H1 (cell line): ENCODE measurements around the gene NWD2. TPM values are rescaled to one million over a fixed set of nuclear protein-coding genes. Genes with fewer than 3 reads are reported as not detected.

Source experiments
- CTCF ChIA-PET: fragments of 300-600 bp; sonication (Branson Sonifier 250); formaldehyde crosslinking; loops from one replicate; lab custom pipeline; 2021; ENCODE audit not compliant: partially characterized antibody; lab: Charles Lee
- POLR2A ChIA-PET: fragments of 300-600 bp; sonication (Branson Sonifier 250); formaldehyde crosslinking; loops from one replicate; lab custom pipeline; 2021; ENCODE audit warnings: inconsistent platforms; ENCODE audit not compliant: partially characterized antibody; lab: Charles Lee
- DNase-seq, 2 experiments: peaks; one replicate each; pipeline versions ENCODE4 v3.0.0 to v3.0.0-alpha.2; 2010 to 2022; ENCODE audit warnings: low spot score in 2 of 2, low read depth in 1 of 2, mixed read lengths in 1 of 2
- FAIRE-seq: peaks from 2 replicates; lab custom pipeline; 2011; peaks lifted over from hg19 to GRCh38; lab: Jason Lieb, UNC
- H2AFZ ChIP-seq: 2 replicates; pipeline ENCODE4 v1.8.1; 2012; ENCODE audit warnings: low read length, inconsistent platforms
- H2AK5ac ChIP-seq: 2 replicates; pipeline ENCODE4 v1.6.1; 2013; ENCODE audit warnings: low read depth, low read length
- H2BK120ac ChIP-seq: replicated peaks from 2 replicates; pipeline ENCODE3; 2013; ENCODE audit warnings: low read depth, low read length, inconsistent platforms
- H2BK12ac ChIP-seq: 2 replicates; pipeline ENCODE4 v1.6.1; 2013; ENCODE audit warnings: low read depth, low read length
- H2BK15ac ChIP-seq: 2 replicates; pipeline ENCODE4 v1.6.1; 2013; ENCODE audit warnings: low read length
- H2BK20ac ChIP-seq: 2 replicates; pipeline ENCODE4 v1.6.1; 2013; ENCODE audit warnings: low read length
- H2BK5ac ChIP-seq: 2 replicates; pipeline ENCODE4 v1.6.1; 2013; ENCODE audit warnings: low read depth, low read length
- H3K14ac ChIP-seq: 2 replicates; pipeline ENCODE4 v1.6.1; 2013; ENCODE audit warnings: inconsistent platforms; ENCODE audit not compliant: insufficient read length
- H3K18ac ChIP-seq: 2 replicates; pipeline ENCODE4 v1.6.1; 2013; ENCODE audit warnings: low read length; ENCODE audit errors: extremely low read depth
- H3K23ac ChIP-seq: 2 replicates; pipeline ENCODE4 v1.6.1; 2013; ENCODE audit warnings: inconsistent platforms; ENCODE audit not compliant: insufficient read length
- H3K23me2 ChIP-seq: 2 replicates; pipeline ENCODE4 v1.6.1; 2013; ENCODE audit warnings: low read depth, low read length
- H3K27ac ChIP-seq: 2 replicates; pipeline ENCODE4 v1.6.1; 2011; ENCODE audit warnings: low read depth, low read length, inconsistent platforms
- H3K27me3 ChIP-seq, 4 experiments: replicated peaks in 1 of 4; 1 replicate in 1 of 4; 2 replicates in 3 of 4; pipeline versions ENCODE4 v1.6.1 to v1.8.1; 2011 to 2013; ENCODE audit warnings: low read length in 3 of 4, mild to moderate bottlenecking in 3 of 4, inconsistent platforms in 2 of 4, mixed read lengths in 2 of 4, moderate library complexity in 1 of 4; ENCODE audit not compliant: control insufficient read depth in 3 of 4, insufficient read depth in 3 of 4; ENCODE audit errors: extremely low read depth in 1 of 4
- H3K36me3 ChIP-seq, 4 experiments: 2 replicates each; pipeline versions ENCODE4 v1.6.1 to v1.8.1; 2011 to 2013; ENCODE audit warnings: mild to moderate bottlenecking in 4 of 4, low read length in 3 of 4, moderate library complexity in 2 of 4, control low read depth in 1 of 4, inconsistent platforms in 1 of 4; ENCODE audit not compliant: insufficient read depth in 4 of 4, control insufficient read depth in 2 of 4
- H3K4ac ChIP-seq: replicated peaks from 2 replicates; pipeline ENCODE3; 2013; ENCODE audit warnings: low read length, low read depth, mixed read lengths, inconsistent platforms; ENCODE audit not compliant: insufficient read length
- H3K4me1 ChIP-seq, 4 experiments: replicated peaks in 1 of 4; 1 replicate in 1 of 4; 2 replicates in 3 of 4; pipeline versions ENCODE4 v1.6.1 to v1.8.1; 2011 to 2013; ENCODE audit warnings: low read length in 3 of 4, inconsistent platforms in 2 of 4, mixed read lengths in 1 of 4; ENCODE audit not compliant: insufficient read depth in 4 of 4, control insufficient read depth in 3 of 4
- H3K4me2 ChIP-seq, 2 experiments: 2 replicates each; pipeline versions ENCODE4 v1.6.1 to v1.8.1; 2011 to 2013; ENCODE audit warnings: low read depth in 2 of 2, low read length in 2 of 2, control low read depth in 1 of 2, inconsistent platforms in 1 of 2, mild to moderate bottlenecking in 1 of 2; ENCODE audit not compliant: insufficient read depth in 1 of 2
- H3K4me3 ChIP-seq, 4 experiments: fragments of 200-600, 300-600 bp in 1 of 4; sonication (generic), shearing (Covaris generic), sonication (Bioruptor Twin) in 1 of 4; 2 replicates each; pipeline versions ENCODE4 v1.5.1 to v1.8.1; 2011 to 2016; ENCODE audit warnings: low read length in 4 of 4, low read depth in 3 of 4, control low read depth in 2 of 4, inconsistent platforms in 2 of 4, mild to moderate bottlenecking in 2 of 4, mixed read lengths in 1 of 4, moderate library complexity in 1 of 4; ENCODE audit not compliant: insufficient read depth in 2 of 4; ENCODE audit errors: extremely low read depth in 1 of 4
- H3K56ac ChIP-seq: replicated peaks from 2 replicates; pipeline ENCODE3; 2013; ENCODE audit warnings: low read depth, mild to moderate bottlenecking, mixed read lengths, low read length, inconsistent platforms; ENCODE audit not compliant: insufficient read length
- H3K79me1 ChIP-seq: 2 replicates; pipeline ENCODE4 v1.6.1; 2013; ENCODE audit warnings: low read depth, low read length, control low read depth
- H3K79me2 ChIP-seq, 2 experiments: 2 replicates each; pipeline versions ENCODE4 v1.6.1 to v1.8.1; 2012 to 2013; ENCODE audit warnings: low read length in 2 of 2, mild to moderate bottlenecking in 2 of 2, inconsistent platforms in 1 of 2; ENCODE audit not compliant: insufficient read depth in 2 of 2, control insufficient read depth in 1 of 2
- H3K9ac ChIP-seq, 4 experiments: replicated peaks in 1 of 4; 1 replicate in 1 of 4; 2 replicates in 3 of 4; pipeline versions ENCODE4 v1.6.1 to v1.8.1; 2011 to 2013; ENCODE audit warnings: low read depth in 3 of 4, low read length in 3 of 4, control low read depth in 2 of 4, mild to moderate bottlenecking in 2 of 4, moderate library complexity in 2 of 4, inconsistent platforms in 1 of 4; ENCODE audit errors: extremely low read depth in 1 of 4
- H3K9me3 ChIP-seq, 2 experiments: 2 replicates each; pipeline versions ENCODE4 v1.6.1 to v1.8.1; 2012 to 2013; ENCODE audit warnings: mild to moderate bottlenecking in 2 of 2, moderate library complexity in 2 of 2, control low read depth in 1 of 2, inconsistent platforms in 1 of 2, low read depth in 1 of 2, low read length in 1 of 2, mixed read lengths in 1 of 2; ENCODE audit not compliant: insufficient read depth in 2 of 2
- H4K20me1 ChIP-seq, 2 experiments: replicated peaks in 1 of 2; 2 replicates each; pipeline versions ENCODE3 to v1.8.1; 2011 to 2013; ENCODE audit warnings: inconsistent platforms in 2 of 2, low read length in 2 of 2, mild to moderate bottlenecking in 1 of 2; ENCODE audit not compliant: insufficient read depth in 2 of 2, control insufficient read depth in 1 of 2
- H4K5ac ChIP-seq: 2 replicates; pipeline ENCODE4 v1.6.1; 2013; ENCODE audit warnings: low read length, low read depth, mixed read lengths, inconsistent platforms; ENCODE audit not compliant: insufficient read length
- H4K8ac ChIP-seq: 2 replicates; pipeline ENCODE4 v1.8.0; 2013; ENCODE audit warnings: mild to moderate bottlenecking, moderate library complexity, low read length, inconsistent platforms; ENCODE audit not compliant: insufficient read depth; ENCODE audit errors: extremely low read depth
- H4K91ac ChIP-seq: replicated peaks from 2 replicates; pipeline ENCODE3; 2013; ENCODE audit warnings: low read length, mixed read lengths, inconsistent platforms; ENCODE audit not compliant: insufficient read length
- BCL11A ChIP-seq, 2 experiments: IDR thresholded peaks; one replicate each; pipeline ENCODE4 v1.6.1; 2011; ENCODE audit warnings: low read depth in 2 of 2, low read length in 2 of 2, mild to moderate bottlenecking in 2 of 2
- CTBP2 ChIP-seq: IDR thresholded peaks from 2 replicates; pipeline ENCODE4 v1.7.0; 2011; ENCODE audit warnings: borderline replicate concordance, mild to moderate bottlenecking, moderate library complexity, mixed read lengths, low read length; ENCODE audit not compliant: insufficient read depth, insufficient read length
- EGR1 ChIP-seq: IDR thresholded peaks from 2 replicates; pipeline ENCODE4 v1.6.1; 2011; ENCODE audit warnings: low read depth, low read length, borderline replicate concordance
- GABPA ChIP-seq: IDR thresholded peaks from 2 replicates; pipeline ENCODE4 v1.6.1; 2011; ENCODE audit warnings: mild to moderate bottlenecking, low read length, moderate library complexity, borderline replicate concordance; ENCODE audit not compliant: insufficient read depth
- KDM5A ChIP-seq: fragments of 200-600 bp; IDR thresholded peaks from 2 replicates; pipeline ENCODE4 v1.7.1; 2012; ENCODE audit warnings: mild to moderate bottlenecking, low read length, inconsistent platforms, mixed read lengths
- MAFK ChIP-seq: IDR thresholded peaks from 2 replicates; pipeline ENCODE4 v1.6.1; 2012; ENCODE audit warnings: low read depth, mild to moderate bottlenecking, improper control_type of control experiment, low read length
- MAX ChIP-seq: IDR thresholded peaks from 2 replicates; pipeline ENCODE4 v1.6.1; 2012; ENCODE audit warnings: inconsistent platforms
- NRF1 ChIP-seq: IDR thresholded peaks from 2 replicates; pipeline ENCODE4 v1.6.1; 2011; ENCODE audit warnings: mild to moderate bottlenecking, low read depth, low read length, improper control_type of control experiment
- POLR2A ChIP-seq, 2 experiments: IDR thresholded peaks; 1 replicate in 1 of 2; 2 replicates in 1 of 2; pipeline ENCODE4 v1.6.1; 2011; ENCODE audit warnings: low read depth in 2 of 2, low read length in 2 of 2, mild to moderate bottlenecking in 2 of 2; ENCODE audit errors: control extremely low read depth in 1 of 2
- POLR2AphosphoS5 ChIP-seq: IDR thresholded peaks from 2 replicates; pipeline ENCODE4 v1.6.1; 2011; ENCODE audit warnings: low read depth, low read length
- RBBP5 ChIP-seq: IDR thresholded peaks from 2 replicates; pipeline ENCODE4 v1.7.1; 2012; ENCODE audit warnings: low read depth, mild to moderate bottlenecking, inconsistent platforms, low read length, moderate library complexity, borderline replicate concordance
- SIRT6 ChIP-seq: IDR thresholded peaks from one replicate; pipeline ENCODE4 v1.7.1; 2012; ENCODE audit warnings: low read length, inconsistent platforms
- YY1 ChIP-seq: IDR thresholded peaks from 2 replicates; pipeline ENCODE4 v1.6.1; 2011; ENCODE audit warnings: low read depth, mild to moderate bottlenecking, low read length
- WGBS, 2 experiments: shearing (Covaris generic) in 1 of 2; methylation state at CpG; one replicate each; pipeline versions ENCODE4 v1.1.6 to v1.1.7; 2013 to 2015; ENCODE audit warnings: low lambda C conversion rate in 2 of 2, mixed read lengths in 2 of 2, inconsistent platforms in 1 of 2, low coverage in 1 of 2, missing lambda C conversion rate in 1 of 2; ENCODE audit not compliant: insufficient replicate concordance in 2 of 2, insufficient coverage in 1 of 2, insufficient read length in 1 of 2; ENCODE audit errors: extremely low coverage in 1 of 2, missing lambda C conversion rate in 1 of 2; 5-methylcytosine and 5-hydroxymethylcytosine counted together
- polyA plus RNA-seq, 7 experiments: library from polyadenylated mRNA; depleted of rRNA in 3 of 7; stranded (reverse) in 5 of 7; unstranded in 2 of 7; fragments of >200 nt in 5 of 7; fragments of 200-250 nt in 2 of 7; gene quantifications; 1 replicate in 5 of 7; 2 replicates in 1 of 7; 4 replicates in 1 of 7; pipeline versions ENCODE4 v1.2.1 to v1.2.3, GENCODE V29; 2011 to 2013; ENCODE audit warnings: missing spikeins in 2 of 7, mixed read lengths in 2 of 7
- total RNA-seq: library from RNA; stranded (reverse); fragmentation: NEBNext Ultra II Directional; extraction: Animal tissue kit (Norgen Biotek cat#: 25700); gene quantifications from 2 replicates; pipeline ENCODE4 v1.2.1, GENCODE V29; 2021

NWD2 gene
- total and polyA plus RNA-seq, 2 of the 8 experiments (the other 6 are each of a cell fraction or from before 2014, with no cell fraction given): under 0.01 TPM; not detected in 1

GRCh38 chr4:37446016-37446415 is 201.5 kb downstream of the NWD2 start:
- H2BK20ac ChIP-seq: no peak overlapping the region
- no peak overlapping the region for H4K5ac ChIP-seq
- no peak overlapping the region for H2BK120ac ChIP-seq
- H2AK5ac ChIP-seq: no peak overlapping the region
- no peaks in the 10 kb centered on the region for H3K79me1 ChIP-seq
- no peak overlapping the region for H3K9ac ChIP-seq
- no peaks in the 10 kb centered on the region for H3K4me1 ChIP-seq
- no peak overlapping the region for H4K8ac ChIP-seq
- H3K27me3 ChIP-seq: no peaks in the 10 kb centered on the region
- no peak overlapping the region for H3K4ac ChIP-seq
- 96% methylated on average over 8 of the region's 8 CpGs; no CpG with 5 or more reads in 1 of the 2 experiments for WGBS, 2 experiments
- no peaks in the 10 kb centered on the region for H3K79me2 ChIP-seq
- no peak overlapping the region for H3K27ac ChIP-seq
- H3K36me3 ChIP-seq: no peaks in the 10 kb centered on the region; a peak in 1 of 8 replicates
- no peak overlapping the region for H3K18ac ChIP-seq
- H4K91ac ChIP-seq: no peak overlapping the region
- FAIRE-seq (no peak), DNase-seq (no peak)
- H3K4me2 ChIP-seq: no peak overlapping the region
- no peak overlapping the region for H2BK15ac ChIP-seq
- CTCF ChIA-PET: interaction anchor here (1.1 to 4.7 kb wide), 3 partner anchors 9 to 120 kb away, joined by 4 to 22 read pairs (median 6); no protein-coding TSS in a partner anchor
- no peak overlapping the region for H2BK12ac ChIP-seq
- H3K9me3 ChIP-seq: no peaks in the 10 kb centered on the region
- no peak overlapping the region for H2AFZ ChIP-seq
- no peak overlapping the region for H3K56ac ChIP-seq
- no peaks in the 10 kb centered on the region for H4K20me1 ChIP-seq
- POLR2A ChIA-PET: no interaction called here
- no peak overlapping the region for H3K4me3 ChIP-seq
- H2BK5ac ChIP-seq: no peak overlapping the region
- TF ChIP-seq POLR2AphosphoS5 (no peak), SIRT6 (no peak), YY1 (no peak), NRF1 (no peak), MAX (no peak), BCL11A (IDR thresholded peaks at IDR 0.05; ENCODE audit: low read depth in 2 of 2, low read length in 2 of 2) (no peak), KDM5A (no peak), GABPA (no peak), POLR2A (IDR thresholded peaks at IDR 0.05; ENCODE audit: control extremely low read depth in 1 of 2, low read depth in 2 of 2, low read length in 2 of 2) (no peak), MAFK (no peak), RBBP5 (no peak), EGR1 (no peak), CTBP2 (no peak)
- H3K14ac ChIP-seq: no peak overlapping the region
- no peaks in the 10 kb centered on the region for H3K23me2 ChIP-seq
- H3K23ac ChIP-seq: no peak overlapping the region
